Erythroblast (primary cell): ENCODE measurements around the gene CDKAL1.

Experiments used
- GATA1 ChIP-seq: IDR thresholded peaks from 2 replicates; pipeline ENCODE4 v1.6.1; 2011; ENCODE audit warnings: low read depth, mild to moderate bottlenecking, control low read depth, low read length, moderate library complexity
- POLR2A ChIP-seq: IDR thresholded peaks from 2 replicates; pipeline ENCODE4 v1.6.1; 2011; ENCODE audit warnings: mild to moderate bottlenecking, low read length

DNA sequence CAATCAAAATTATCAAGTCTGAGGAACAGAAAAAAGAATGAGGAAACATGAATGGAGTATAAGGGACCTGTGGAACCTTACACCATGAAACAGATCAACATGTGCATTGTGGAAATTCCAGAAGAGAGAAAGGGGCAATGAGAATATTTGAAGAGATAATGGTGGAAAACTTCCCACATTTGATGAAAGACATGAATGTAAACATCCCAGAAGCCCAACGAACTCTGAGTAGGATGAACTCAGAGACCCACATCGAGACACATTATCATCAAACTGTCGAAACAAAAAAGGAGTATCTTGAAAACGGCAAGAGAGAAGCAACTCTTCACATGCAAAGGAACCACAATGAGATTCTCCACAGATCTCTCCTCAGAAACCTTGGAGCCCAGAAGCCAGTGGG is 371.1 kb downstream of the CDKAL1 start:
- TF ChIP-seq POLR2A (no peak), GATA1 (no peak)
